C4-2B (cell line): ENCODE data around the gene CD44.

Experiments
- H3K27ac ChIP-seq: fragments of 450-650 bp; 2 replicates; pipeline ENCODE4 v1.5.1; 2017
- ZFX ChIP-seq: fragments of 450-650 bp; IDR thresholded peaks from 2 replicates; pipeline ENCODE4 v1.6.1; 2017
- TF ChIP-seq, protein P1 (sequence below): fragments of 450-650 bp; conservative IDR thresholded peaks from 2 replicates; pipeline ENCODE4 v1.5.1; 2017; ENCODE audit warnings: mild to moderate bottlenecking

The CD44 gene

DNA sequence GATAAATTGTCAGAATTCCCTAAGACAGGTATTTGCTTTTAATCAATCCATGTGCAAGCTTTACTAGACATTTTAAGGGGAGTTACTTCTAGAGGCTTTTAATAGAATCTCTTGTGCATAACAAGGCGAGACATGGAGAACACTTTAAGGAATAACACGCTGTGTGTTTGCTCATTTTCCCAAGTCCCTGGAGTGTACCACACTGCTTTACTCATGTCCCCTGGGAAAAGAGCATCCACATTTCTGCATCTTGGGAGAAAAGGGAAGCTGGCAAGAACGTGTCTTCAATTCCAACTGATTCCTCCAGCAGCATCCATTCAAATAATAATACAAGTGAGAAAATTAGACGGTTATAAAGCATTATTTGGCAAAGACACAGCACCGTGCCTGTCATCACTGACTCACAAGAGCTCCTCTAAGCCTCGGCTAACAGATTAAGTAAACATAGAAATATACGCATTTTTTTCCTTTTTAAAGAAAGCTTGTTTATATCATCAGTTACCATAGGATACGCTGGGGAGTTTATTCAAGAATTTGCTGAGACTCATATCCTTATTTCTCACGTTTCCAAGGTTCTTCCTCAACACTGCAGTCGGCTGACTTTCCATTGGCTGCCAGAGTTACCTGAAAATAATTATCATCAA lies 121.5 kb downstream of the CD44 start:
- TF ChIP-seq ZFX: no peak
- TF ChIP-seq, protein P1, sequence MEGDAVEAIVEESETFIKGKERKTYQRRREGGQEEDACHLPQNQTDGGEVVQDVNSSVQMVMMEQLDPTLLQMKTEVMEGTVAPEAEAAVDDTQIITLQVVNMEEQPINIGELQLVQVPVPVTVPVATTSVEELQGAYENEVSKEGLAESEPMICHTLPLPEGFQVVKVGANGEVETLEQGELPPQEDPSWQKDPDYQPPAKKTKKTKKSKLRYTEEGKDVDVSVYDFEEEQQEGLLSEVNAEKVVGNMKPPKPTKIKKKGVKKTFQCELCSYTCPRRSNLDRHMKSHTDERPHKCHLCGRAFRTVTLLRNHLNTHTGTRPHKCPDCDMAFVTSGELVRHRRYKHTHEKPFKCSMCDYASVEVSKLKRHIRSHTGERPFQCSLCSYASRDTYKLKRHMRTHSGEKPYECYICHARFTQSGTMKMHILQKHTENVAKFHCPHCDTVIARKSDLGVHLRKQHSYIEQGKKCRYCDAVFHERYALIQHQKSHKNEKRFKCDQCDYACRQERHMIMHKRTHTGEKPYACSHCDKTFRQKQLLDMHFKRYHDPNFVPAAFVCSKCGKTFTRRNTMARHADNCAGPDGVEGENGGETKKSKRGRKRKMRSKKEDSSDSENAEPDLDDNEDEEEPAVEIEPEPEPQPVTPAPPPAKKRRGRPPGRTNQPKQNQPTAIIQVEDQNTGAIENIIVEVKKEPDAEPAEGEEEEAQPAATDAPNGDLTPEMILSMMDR: no peak
- no peak overlapping the region for H3K27ac ChIP-seq

DNA sequence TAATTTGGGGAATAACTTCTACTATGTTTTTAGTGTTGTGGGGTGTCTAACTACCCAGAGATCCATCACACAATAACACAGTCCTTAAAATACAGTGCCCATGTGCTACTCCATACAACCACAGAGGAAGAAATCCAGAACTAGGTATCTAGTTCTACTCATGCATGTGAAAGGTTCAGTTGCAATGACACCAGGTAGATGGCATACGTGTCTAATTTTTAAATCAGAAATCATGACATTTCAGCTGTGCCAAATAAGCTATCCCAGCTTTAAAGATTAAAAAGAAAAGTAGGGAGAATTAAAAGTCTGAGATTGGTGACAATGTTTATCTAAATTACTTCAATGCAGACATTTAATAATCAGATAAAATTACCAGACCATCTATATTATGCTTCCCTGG lies 122.2 kb downstream of the CD44 start:
- H3K27ac ChIP-seq: no peak overlapping the region
- TF ChIP-seq, protein P1: no peak
- no peak for TF ChIP-seq ZFX

DNA sequence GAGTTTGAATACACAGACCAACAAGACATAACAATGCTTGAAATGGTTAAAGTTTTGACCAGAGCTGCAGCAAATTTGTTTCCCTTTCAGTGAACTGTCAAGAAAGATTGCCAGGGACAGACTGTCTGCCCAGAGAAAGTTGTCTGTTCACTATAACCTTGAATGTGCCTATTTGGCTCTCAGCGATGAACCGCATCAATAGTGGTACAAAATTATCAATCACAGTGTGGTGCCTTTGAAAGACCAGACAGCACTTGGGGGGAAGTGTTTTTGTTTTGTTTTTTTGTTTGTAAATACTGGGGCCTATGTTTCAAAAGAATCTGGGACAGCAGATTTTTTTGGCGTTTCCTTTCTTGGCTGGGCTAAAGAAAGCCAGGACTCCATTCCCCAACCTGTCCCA lies 123.1 kb downstream of the CD44 start:
- no peak overlapping the region for H3K27ac ChIP-seq
- TF ChIP-seq ZFX: no peak
- TF ChIP-seq, protein P1: no peak

DNA sequence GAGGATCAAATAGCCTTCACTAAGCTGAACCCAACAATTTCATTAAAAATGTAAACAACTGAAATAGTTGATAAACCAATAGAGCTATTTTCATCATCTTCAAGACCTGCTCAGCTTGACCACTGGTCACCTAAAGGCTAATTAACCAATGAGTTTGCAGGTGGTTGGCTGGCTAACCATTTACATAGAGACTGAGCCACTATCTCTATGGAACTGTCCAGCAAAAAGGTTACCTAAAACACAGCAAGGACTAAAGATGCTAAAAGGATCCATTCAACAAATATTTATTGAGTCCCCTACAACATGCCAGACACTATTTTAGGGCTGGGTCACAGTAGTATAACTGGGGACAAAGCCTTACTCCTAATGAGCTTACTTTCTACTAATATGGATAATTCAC lies 123.8 kb downstream of the CD44 start:
- no peak overlapping the region for H3K27ac ChIP-seq
- TF ChIP-seq, protein P1: no peak
- TF ChIP-seq ZFX: no peak

DNA sequence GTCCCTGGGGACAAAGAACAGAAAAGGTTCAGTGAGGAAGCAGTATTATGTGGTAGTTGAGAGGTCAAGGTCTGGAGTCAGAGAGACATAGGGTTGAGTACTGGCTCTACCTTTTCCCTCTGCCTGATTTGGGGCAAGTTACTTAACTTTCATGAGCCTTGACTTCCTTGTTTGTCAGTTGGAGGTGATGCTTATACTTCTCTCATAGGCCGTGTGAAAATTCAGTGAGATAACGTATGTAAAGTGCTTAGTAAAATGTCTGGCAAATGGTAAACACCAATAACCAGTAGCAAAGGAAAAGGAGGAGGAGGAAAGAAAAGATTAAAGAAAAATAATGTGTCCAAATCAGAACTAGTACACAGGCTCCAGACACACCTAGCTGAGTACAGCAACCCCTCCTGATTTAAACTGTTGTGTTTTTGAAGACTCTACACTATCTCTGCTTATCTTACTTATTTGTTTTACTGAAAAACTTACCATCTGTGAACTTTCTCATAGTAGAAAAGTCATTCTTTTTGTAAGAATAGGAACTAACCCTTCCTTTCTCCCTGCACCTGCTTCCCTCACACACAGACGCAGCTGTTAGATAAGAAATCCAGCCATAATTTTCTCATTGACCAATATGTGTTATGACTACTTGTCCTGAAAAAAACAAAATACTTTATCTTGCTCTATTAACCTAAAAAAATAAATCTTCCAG lies 126.9 kb downstream of the CD44 start:
- TF ChIP-seq, protein P1: no peak
- no peak for TF ChIP-seq ZFX
- H3K27ac ChIP-seq: no peak overlapping the region

DNA sequence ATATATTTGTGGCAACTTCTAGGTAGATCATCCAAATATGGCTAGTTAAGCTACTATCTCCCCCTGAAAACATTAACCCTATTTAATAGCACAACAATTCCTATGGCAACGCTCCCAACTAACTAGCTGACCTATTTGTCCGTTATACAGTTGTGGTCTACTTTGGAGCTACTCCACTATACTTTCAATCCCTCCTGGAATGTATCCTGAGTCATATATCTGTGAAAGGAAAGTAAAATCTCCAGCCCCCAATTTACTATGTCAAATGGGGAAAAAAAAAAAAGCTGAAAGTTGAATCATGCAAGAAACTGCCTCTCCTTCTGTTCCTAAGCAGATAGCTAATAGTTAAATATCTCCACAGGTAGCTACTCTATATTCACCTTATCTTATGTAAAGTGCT lies 128.5 kb downstream of the CD44 start:
- no peak for TF ChIP-seq ZFX
- TF ChIP-seq, protein P1: no peak

DNA sequence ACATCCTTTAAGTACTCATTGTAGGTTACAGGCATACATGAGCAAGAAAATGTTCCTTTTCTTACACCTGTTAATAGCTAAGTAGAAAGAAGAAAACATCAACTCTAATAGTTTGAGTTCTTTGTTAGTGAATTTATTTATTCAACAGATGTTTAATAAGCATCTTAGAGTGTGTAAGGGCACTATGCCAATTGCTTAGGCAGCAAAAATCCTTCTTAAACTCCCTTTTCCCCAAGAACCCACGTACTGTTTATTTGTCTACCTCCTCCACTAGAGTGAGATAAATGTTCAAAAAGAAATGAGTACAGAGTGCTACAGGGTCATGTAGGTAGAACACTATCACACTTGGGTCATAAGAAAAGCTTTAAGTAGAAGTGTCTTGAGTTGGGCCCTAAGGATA lies 131.4 kb downstream of the CD44 start:
- no peak overlapping the region for H3K27ac ChIP-seq
- TF ChIP-seq ZFX: no peak
- TF ChIP-seq, protein P1: no peak

More for the DNA sequence above, 128.5 kb downstream of the CD44 start:
- H3K27ac ChIP-seq: no peak overlapping the region
